HepG2 (cell line): ENCODE measurements around the gene CD300A. TPM values are rescaled to one million over a fixed set of nuclear protein-coding genes. Genes with fewer than 3 reads are reported as not detected.

Experiments
- CCAR2 ChIP-seq: fragments of 200-400 bp; formaldehyde crosslinking; optimal IDR thresholded peaks from 2 replicates; pipeline ENCODE3; 2018; ENCODE audit warnings: low read depth, mild to moderate bottlenecking, low read length, moderate library complexity
- CEBPB ChIP-seq: IDR thresholded peaks from 2 replicates; pipeline ENCODE4 v1.6.1; 2011; ENCODE audit warnings: low read depth, low read length, improper control_type of control experiment, borderline replicate concordance
- ERF ChIP-seq: IDR thresholded peaks from 2 replicates; pipeline ENCODE4 v1.6.1; 2018; ENCODE audit warnings: missing biosample characterization, missing genetic modification reagents
- GLI4 ChIP-seq: sonication (generic); formaldehyde crosslinking; IDR thresholded peaks from 2 replicates; pipeline ENCODE4 v1.5.1; 2020; ENCODE audit warnings: missing genetic modification reagents, mild to moderate bottlenecking, moderate library complexity, borderline replicate concordance
- IKZF5 ChIP-seq: IDR thresholded peaks from 2 replicates; pipeline ENCODE4 v1.6.1; 2018; ENCODE audit warnings: missing genetic modification reagents, mild to moderate bottlenecking, missing compliant biosample characterization
- JUNB ChIP-seq: sonication (generic); formaldehyde crosslinking; IDR thresholded peaks from 2 replicates; pipeline ENCODE4 v1.8.0; 2022; ENCODE audit warnings: missing genetic modification reagents, mild to moderate bottlenecking, borderline replicate concordance
- LRRFIP1 ChIP-seq: sonication (generic); formaldehyde crosslinking; conservative IDR thresholded peaks from 2 replicates; pipeline ENCODE4 v1.4.0; 2020; ENCODE audit warnings: missing genetic modification reagents
- MIER2 ChIP-seq: IDR thresholded peaks from 2 replicates; pipeline ENCODE4 v1.6.1; 2016; ENCODE audit warnings: missing biosample characterization, missing genetic modification reagents
- MYPOP ChIP-seq: sonication (generic); formaldehyde crosslinking; IDR thresholded peaks from 2 replicates; pipeline ENCODE4 v1.8.1; 2023; ENCODE audit warnings: mild to moderate bottlenecking, moderate library complexity, missing genetic modification reagents
- PRDM15 ChIP-seq: sonication (generic); formaldehyde crosslinking; IDR thresholded peaks from 2 replicates; pipeline ENCODE4 v1.4.0; 2020; ENCODE audit warnings: missing genetic modification reagents
- SAFB2 ChIP-seq: sonication (generic); formaldehyde crosslinking; IDR thresholded peaks from 2 replicates; pipeline ENCODE4 v1.5.1; 2020; ENCODE audit warnings: missing genetic modification reagents, low read depth, mild to moderate bottlenecking, borderline replicate concordance
- TRAFD1 ChIP-seq: sonication (generic); formaldehyde crosslinking; IDR thresholded peaks from 2 replicates; pipeline ENCODE4 v1.5.1; 2020; ENCODE audit warnings: missing genetic modification reagents, mild to moderate bottlenecking, borderline replicate concordance
- ZFY ChIP-seq: sonication (generic); formaldehyde crosslinking; IDR thresholded peaks from 2 replicates; pipeline ENCODE4 v1.4.0; 2020; ENCODE audit warnings: missing genetic modification reagents
- ZIK1 ChIP-seq: sonication (generic); formaldehyde crosslinking; IDR thresholded peaks from 2 replicates; pipeline ENCODE4 v1.5.0; 2020; ENCODE audit warnings: mild to moderate bottlenecking, low read depth, missing genetic modification reagents, borderline replicate concordance
- ZNF720 ChIP-seq: sonication (generic); formaldehyde crosslinking; IDR thresholded peaks from 2 replicates; pipeline ENCODE4 v1.4.0; 2020; ENCODE audit warnings: missing genetic modification reagents
- ZNF879 ChIP-seq: sonication (generic); formaldehyde crosslinking; IDR thresholded peaks from 2 replicates; pipeline ENCODE4 v1.8.1; 2023; ENCODE audit warnings: missing genetic modification reagents
- polyA plus RNA-seq, 8 experiments: library from polyadenylated mRNA; depleted of rRNA in 3 of 8; stranded (reverse) in 7 of 8; unstranded in 1 of 8; fragments of >200 nt; fragmentation: Illumina TruSeq in 4 of 8; extraction: Trizol in 4 of 8; gene quantifications; 2 replicates each; pipeline versions ENCODE4 v1.2.1 to v1.2.3, GENCODE V29; 2011 to 2016; ENCODE audit warnings: low read depth in 4 of 8, missing spikeins in 1 of 8, mixed read lengths in 1 of 8; ENCODE audit not compliant: insufficient read depth in 1 of 8
- total RNA-seq, 5 experiments: library from RNA; depleted of rRNA; stranded (reverse); fragments of >200 nt; fragmentation: Illumina TruSeq; extraction: Trizol; gene quantifications; 2 replicates each; pipeline ENCODE4 v1.2.3, GENCODE V29; 2016; ENCODE audit warnings: low read depth in 1 of 5

CD300A gene
- total and polyA plus RNA-seq, 2 of the 13 experiments (the other 11 are each of a cell fraction or from before 2014, with no cell fraction given): not detected

GRCh38 chr17:74431568-74432423 lies 34.6 kb upstream of the CD300A start, which contains the start of gene GPRC5C (continued):
- no peak for TF ChIP-seq TRAFD1 (CRISPR knock-in tag)
- TF ChIP-seq MIER2 (CRISPR knock-in tag): 0 out of 2 replicates have a peak, but pooled peaks have one; percentile 35
- TF ChIP-seq ZIK1 (CRISPR knock-in tag): peak; percentile 84; the same call in 1 of the 2 replicates
- TF ChIP-seq CEBPB: no peak; the same call in 1 of the 2 replicates
- TF ChIP-seq ZNF720 (CRISPR knock-in tag): peak; percentile 62; the same call in 1 of the 2 replicates
- peak; percentile 95 for TF ChIP-seq ERF (CRISPR knock-in tag)
- TF ChIP-seq LRRFIP1 (CRISPR knock-in tag): no peak
- peak; percentile 73 for TF ChIP-seq ZFY (CRISPR knock-in tag)
- TF ChIP-seq MYPOP (CRISPR knock-in tag): peak; percentile 97
- TF ChIP-seq JUNB (CRISPR knock-in tag): no peak
- no peak for TF ChIP-seq CCAR2
- peak; percentile 13 for TF ChIP-seq SAFB2 (CRISPR knock-in tag)
- no peak for TF ChIP-seq PRDM15 (CRISPR knock-in tag)
- 0 out of 2 replicates have a peak, but pooled peaks have one; percentile 18 for TF ChIP-seq GLI4 (CRISPR knock-in tag)
- TF ChIP-seq ZNF879 (CRISPR knock-in tag): peak; percentile 46; the same call in 1 of the 2 replicates
- TF ChIP-seq IKZF5: no peak; the same call in 1 of the 2 replicates
